Stimulated activated CD8-positive, alpha-beta memory T cell treated with anti-CD3 and anti-CD28 coated beads, Interleukin-15, amount 100 ng/mL, for 4 hours (primary cell): ENCODE measurements around the gene MRPL54.
"Not testable (repeated sequence)": the region's sequence is repeated elsewhere in the genome, so short reads cannot be mapped to it uniquely, and the experiment has no call there.

ENCODE experiments used
- DNase-seq, 2 donors: peaks; one replicate each; pipeline ENCODE4 v3.0.0-alpha.2; 2020; ENCODE audit warnings: low read depth in 2 of 2

The MRPL54 gene

GRCh38 chr19:3810708-3811355 lies 48.4 kb downstream of the MRPL54 start:
- DNase-seq = no peak

- no peak for DNase-seq
Measured at GRCh38 chr19:3813473-3814392, 51.3 kb downstream of the MRPL54 start.

GRCh38 chr19:3814648-3815047 lies 52.2 kb downstream of the MRPL54 start:
- no peak for DNase-seq

DNA sequence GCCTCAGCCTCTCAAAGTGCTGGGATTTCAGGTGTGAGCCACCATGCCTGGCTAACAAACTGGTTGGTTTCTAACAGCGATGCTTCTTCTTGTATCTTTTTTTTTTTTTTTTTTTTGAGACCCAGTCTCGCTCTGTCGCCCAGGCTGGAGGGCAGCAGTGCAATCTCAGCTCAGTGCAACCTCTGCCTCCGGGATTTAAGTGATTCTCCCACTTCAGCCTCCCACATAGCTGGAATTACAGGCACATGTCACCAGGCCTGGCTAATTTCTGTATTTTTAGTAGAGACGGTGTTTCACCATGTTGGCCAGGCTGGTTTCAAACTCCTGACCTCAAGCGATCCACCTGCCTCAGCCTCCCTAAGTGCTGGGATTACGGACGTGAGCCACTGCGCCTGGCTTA lies 53.7 kb downstream of the MRPL54 start:
- not testable (repeated sequence) for DNase-seq

GRCh38 chr19:3816566-3817218 lies 54.2 kb downstream of the MRPL54 start:
- DNase-seq = no peak
